Tibial nerve (tissue), 4 donors: ENCODE data around the gene NLN. TPM values are rescaled to one million over a fixed set of nuclear protein-coding genes. Genes with fewer than 3 reads are reported as not detected.

Experiments used
- DNase-seq, 2 donors: peaks; one replicate each; pipeline ENCODE4 v3.0.0-alpha.2; 2019; ENCODE audit warnings: low spot score in 2 of 2
- H3K27ac ChIP-seq, 4 donors: fragments of 200-600 bp; sonication (generic) in 3 of 4; one replicate each; pipeline ENCODE4 v1.5.1; 2017 to 2019; ENCODE audit warnings: mild to moderate bottlenecking in 1 of 4
- H3K27me3 ChIP-seq, 2 donors: fragments of 200-600 bp; sonication (generic) in 1 of 2; one replicate each; pipeline versions ENCODE4 v1.5.1 to v1.6.0; 2017 to 2019
- H3K36me3 ChIP-seq, 3 donors: fragments of 200-600 bp; sonication (generic); one replicate each; pipeline ENCODE4 v1.5.1; 2018 to 2019
- H3K4me1 ChIP-seq, 4 donors: fragments of 200-600 bp; sonication (generic) in 3 of 4; one replicate each; pipeline ENCODE4 v1.5.1; 2017 to 2019
- H3K4me3 ChIP-seq, 4 donors: fragments of 200-600 bp; sonication (generic) in 3 of 4; one replicate each; pipeline ENCODE4 v1.5.1; 2017 to 2019; ENCODE audit warnings: mild to moderate bottlenecking in 1 of 4, moderate library complexity in 1 of 4
- H3K9me3 ChIP-seq, 4 donors: fragments of 200-600 bp; sonication (generic) in 3 of 4; one replicate each; pipeline ENCODE4 v1.5.1; 2017 to 2019
- CTCF ChIP-seq, 5 experiments: fragments of 200-600 bp in 3 of 5; fragments of 450-650 bp in 2 of 5; sonication (generic) in 3 of 5; IDR thresholded peaks; one replicate each; pipeline ENCODE4 v1.5.1; 2016 to 2019; ENCODE audit warnings: antibody characterized with exemption in 5 of 5, mild to moderate bottlenecking in 3 of 5, moderate library complexity in 2 of 5
- EP300 ChIP-seq, 2 donors: sonication (generic); formaldehyde crosslinking; IDR thresholded peaks; one replicate each; pipeline ENCODE4 v1.6.1; 2017; ENCODE audit warnings: antibody characterized with exemption in 2 of 2, mild to moderate bottlenecking in 1 of 2
- POLR2A ChIP-seq, 2 donors: fragments of 450-650 bp; IDR thresholded peaks; one replicate each; pipeline ENCODE4 v1.6.1; 2017; ENCODE audit warnings: antibody characterized with exemption in 2 of 2, mild to moderate bottlenecking in 2 of 2, moderate library complexity in 2 of 2
- WGBS, 2 donors: methylation state at CpG; one replicate each; pipeline ENCODE4 v1.1.5; 2018; 5-methylcytosine and 5-hydroxymethylcytosine counted together
- total RNA-seq, 4 donors: library from RNA; depleted of rRNA; stranded (reverse); fragments of >200 nt; gene quantifications; one replicate each; pipeline ENCODE4 v1.1.0, GENCODE V29; 2016

The NLN gene
- total RNA-seq, 4 donors from 2014 or later: 10.9 to 28.6 (median 19.2) TPM

DNA sequence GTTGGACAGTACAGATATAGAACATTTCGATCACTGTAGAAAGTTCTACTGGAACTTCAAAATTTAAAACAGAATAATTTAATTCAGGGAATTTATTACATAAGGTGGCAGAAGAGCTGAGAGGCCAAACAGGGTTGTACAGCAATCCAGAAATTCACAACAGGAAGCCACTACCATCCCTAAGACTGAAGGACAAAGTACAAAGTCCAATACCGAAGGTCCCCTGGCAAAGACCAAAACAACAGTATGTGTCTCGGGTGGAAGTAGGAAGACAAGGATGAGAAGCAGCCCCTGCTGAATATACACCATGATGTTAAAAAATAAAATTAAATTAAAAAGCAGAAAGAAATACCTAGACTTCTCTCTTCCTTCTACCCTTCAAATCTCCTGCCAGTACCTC is 20.0 kb upstream of the NLN start:
- Histone ChIP-seq H3K27ac (no peak overlapping the region), H3K4me1 (peaks cover 0 to 1% (median 0%) of the 10 kb centered on the region in 4 donors), H3K9me3 (no peaks in the 10 kb centered on the region), H3K36me3 (peaks cover 0 to 71% (median 4%) of the 10 kb centered on the region in 3 donors), H3K4me3 (no peak overlapping the region), H3K27me3 (no peaks in the 10 kb centered on the region)
- TF ChIP-seq EP300 (IDR thresholded peaks at IDR 0.05) (no peak), POLR2A (IDR thresholded peaks at IDR 0.05) (no peak), CTCF (IDR thresholded peaks at IDR 0.05) (no peak)
- WGBS, 2 donors: 94 to 96% methylated on average over 3 of the region's 3 CpGs
- DNase-seq: no peak

- no peaks in the 10 kb centered on the region for H3K4me1 ChIP-seq
- no peak overlapping the region for H3K27ac ChIP-seq
- H3K9me3 ChIP-seq: no peaks in the 10 kb centered on the region
- no peak overlapping the region for H3K4me3 ChIP-seq
- peaks cover 0 to 81% (median 4%) of the 10 kb centered on the region in 3 donors for H3K36me3 ChIP-seq
- H3K27me3 ChIP-seq: no peaks in the 10 kb centered on the region
- DNase-seq: no peak
- WGBS, 2 donors: 70 to 75% methylated on average over 2 of the region's 2 CpGs
- TF ChIP-seq CTCF (IDR thresholded peaks at IDR 0.05): no peak
- TF ChIP-seq EP300 (IDR thresholded peaks at IDR 0.05): no peak
- no peak for TF ChIP-seq POLR2A (IDR thresholded peaks at IDR 0.05)
These were observed 17.3 kb upstream of the NLN start for GRCh38 chr5:65704621-65705239.

- TF ChIP-seq EP300 (IDR thresholded peaks at IDR 0.05) (no peak), POLR2A (IDR thresholded peaks at IDR 0.05) (no peak), CTCF (IDR thresholded peaks at IDR 0.05) (no peak)
- WGBS, 2 donors: 93 to 95% methylated on average over 4 of the region's 4 CpGs
- Histone ChIP-seq H3K4me1 (no peaks in the 10 kb centered on the region), H3K9me3 (no peaks in the 10 kb centered on the region), H3K36me3 (peaks cover 0 to 75% (median 8%) of the 10 kb centered on the region in 3 donors), H3K27ac (no peak overlapping the region), H3K27me3 (no peaks in the 10 kb centered on the region), H3K4me3 (no peak overlapping the region)
- DNase-seq: no peak
These were observed 14.3 kb upstream of the NLN start for GRCh38 chr5:65707663-65708062.

- H3K36me3 ChIP-seq: peaks cover 0 to 73% (median 8%) of the 10 kb centered on the region in 3 donors
These were observed 13.9 kb upstream of the NLN start for GRCh38 chr5:65708145-65708544.

More at GRCh38 chr5:65708145-65708544, 13.9 kb upstream of the NLN start:
- no peaks in the 10 kb centered on the region for H3K9me3 ChIP-seq
- TF ChIP-seq POLR2A (IDR thresholded peaks at IDR 0.05) (no peak), EP300 (IDR thresholded peaks at IDR 0.05) (no peak), CTCF (IDR thresholded peaks at IDR 0.05) (no peak)
- H3K27ac ChIP-seq: no peak overlapping the region
- no peaks in the 10 kb centered on the region for H3K4me1 ChIP-seq
- H3K4me3 ChIP-seq: no peak overlapping the region
- WGBS, 2 donors: 89 to 93% methylated on average over 4 of the region's 4 CpGs
- H3K27me3 ChIP-seq: no peaks in the 10 kb centered on the region
- DNase-seq: no peak
